ENCODE results near the gene PKHD1.

DNA sequence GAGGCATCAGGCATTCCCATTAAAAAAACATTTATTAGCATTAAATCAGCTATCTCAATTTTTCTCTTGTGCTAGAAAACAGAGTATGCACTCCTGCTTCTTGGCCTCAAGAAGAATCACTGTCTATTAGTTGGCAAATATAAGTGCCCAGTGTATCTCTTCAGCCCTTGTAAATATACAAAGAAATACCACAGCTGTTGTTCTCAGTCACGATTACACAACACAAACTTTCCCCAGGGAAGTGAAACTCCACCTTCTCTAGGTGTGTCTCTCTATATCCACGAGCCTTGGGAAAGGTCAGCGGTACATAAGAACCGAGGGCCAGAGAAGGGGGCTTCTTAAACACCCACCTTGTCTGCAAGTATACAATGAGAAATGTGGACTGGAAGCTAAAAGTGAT is 194.7 kb downstream of the PKHD1 start:
- TF ChIP-seq, protein P1, sequence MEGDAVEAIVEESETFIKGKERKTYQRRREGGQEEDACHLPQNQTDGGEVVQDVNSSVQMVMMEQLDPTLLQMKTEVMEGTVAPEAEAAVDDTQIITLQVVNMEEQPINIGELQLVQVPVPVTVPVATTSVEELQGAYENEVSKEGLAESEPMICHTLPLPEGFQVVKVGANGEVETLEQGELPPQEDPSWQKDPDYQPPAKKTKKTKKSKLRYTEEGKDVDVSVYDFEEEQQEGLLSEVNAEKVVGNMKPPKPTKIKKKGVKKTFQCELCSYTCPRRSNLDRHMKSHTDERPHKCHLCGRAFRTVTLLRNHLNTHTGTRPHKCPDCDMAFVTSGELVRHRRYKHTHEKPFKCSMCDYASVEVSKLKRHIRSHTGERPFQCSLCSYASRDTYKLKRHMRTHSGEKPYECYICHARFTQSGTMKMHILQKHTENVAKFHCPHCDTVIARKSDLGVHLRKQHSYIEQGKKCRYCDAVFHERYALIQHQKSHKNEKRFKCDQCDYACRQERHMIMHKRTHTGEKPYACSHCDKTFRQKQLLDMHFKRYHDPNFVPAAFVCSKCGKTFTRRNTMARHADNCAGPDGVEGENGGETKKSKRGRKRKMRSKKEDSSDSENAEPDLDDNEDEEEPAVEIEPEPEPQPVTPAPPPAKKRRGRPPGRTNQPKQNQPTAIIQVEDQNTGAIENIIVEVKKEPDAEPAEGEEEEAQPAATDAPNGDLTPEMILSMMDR (IDR thresholded peaks at IDR 0.05) = no peak
- TF ChIP-seq POLR2A (IDR thresholded peaks at IDR 0.05) (no peak), EP300 (IDR thresholded peaks at IDR 0.05) (no peak)
